ENCODE results near the gene AGBL1.

AGBL1 gene

DNA sequence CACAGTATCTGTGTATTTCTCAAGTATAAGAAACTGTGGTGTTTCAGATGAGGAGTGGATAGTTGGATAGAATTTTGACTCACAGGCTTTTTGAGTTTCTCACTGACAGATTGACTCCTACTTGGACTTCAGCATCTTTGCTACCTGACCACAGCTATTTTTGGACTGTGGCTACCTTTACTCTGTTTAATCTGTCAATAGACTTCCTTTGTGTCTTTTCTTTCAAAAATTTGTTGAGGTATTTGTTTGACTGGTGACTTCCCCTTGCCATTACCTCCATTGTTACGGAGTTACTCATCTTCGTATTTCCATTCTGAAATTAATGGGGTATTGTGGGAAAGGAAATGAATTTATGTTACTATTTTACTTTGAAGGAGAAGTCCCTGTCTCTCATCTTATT, 123.8 kb downstream of the AGBL1 start:
- TF ChIP-seq, protein P1, sequence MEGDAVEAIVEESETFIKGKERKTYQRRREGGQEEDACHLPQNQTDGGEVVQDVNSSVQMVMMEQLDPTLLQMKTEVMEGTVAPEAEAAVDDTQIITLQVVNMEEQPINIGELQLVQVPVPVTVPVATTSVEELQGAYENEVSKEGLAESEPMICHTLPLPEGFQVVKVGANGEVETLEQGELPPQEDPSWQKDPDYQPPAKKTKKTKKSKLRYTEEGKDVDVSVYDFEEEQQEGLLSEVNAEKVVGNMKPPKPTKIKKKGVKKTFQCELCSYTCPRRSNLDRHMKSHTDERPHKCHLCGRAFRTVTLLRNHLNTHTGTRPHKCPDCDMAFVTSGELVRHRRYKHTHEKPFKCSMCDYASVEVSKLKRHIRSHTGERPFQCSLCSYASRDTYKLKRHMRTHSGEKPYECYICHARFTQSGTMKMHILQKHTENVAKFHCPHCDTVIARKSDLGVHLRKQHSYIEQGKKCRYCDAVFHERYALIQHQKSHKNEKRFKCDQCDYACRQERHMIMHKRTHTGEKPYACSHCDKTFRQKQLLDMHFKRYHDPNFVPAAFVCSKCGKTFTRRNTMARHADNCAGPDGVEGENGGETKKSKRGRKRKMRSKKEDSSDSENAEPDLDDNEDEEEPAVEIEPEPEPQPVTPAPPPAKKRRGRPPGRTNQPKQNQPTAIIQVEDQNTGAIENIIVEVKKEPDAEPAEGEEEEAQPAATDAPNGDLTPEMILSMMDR (IDR thresholded peaks at IDR 0.05; ENCODE audit: insufficient read depth, low read length, missing control alignments), result no peak
- CTCF ChIA-PET, result no interaction called here
- POLR2A ChIA-PET, result no interaction called here

DNA sequence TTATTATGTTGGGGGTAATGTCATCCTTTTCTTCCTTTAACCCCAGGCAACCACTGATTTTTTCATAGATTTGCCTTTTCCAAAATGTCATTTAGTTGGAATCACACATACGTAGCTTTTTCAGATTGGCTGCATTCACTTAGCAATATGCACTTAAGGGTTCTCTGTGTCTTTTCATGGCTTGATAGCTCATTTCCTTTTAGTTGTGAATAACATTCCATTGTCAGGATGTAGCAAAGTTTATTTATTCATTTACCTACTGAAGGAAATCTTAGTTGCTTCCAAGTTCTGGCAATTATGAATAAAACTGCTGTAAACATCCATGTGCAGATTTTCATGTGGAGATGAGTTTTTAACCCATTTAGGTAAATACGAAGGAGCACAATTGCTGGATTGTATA, 125.4 kb downstream of the AGBL1 start:
- no peak overlapping the region for H3K4me3 ChIP-seq (ENCODE audit: low read depth, low read length)
- TF ChIP-seq, protein P1 (IDR thresholded peaks at IDR 0.05; ENCODE audit: insufficient read depth, low read length, missing control alignments), result no peak
- DNase-seq (ENCODE audit: low read depth, low spot score), result no peak
- POLR2A ChIA-PET, result no interaction called here
- CTCF ChIA-PET, result no interaction called here

More for the DNA sequence above, 123.8 kb downstream of the AGBL1 start:
- H3K4me3 ChIP-seq (ENCODE audit: low read depth, low read length), result no peak overlapping the region
- no peak for DNase-seq (ENCODE audit: low read depth, low spot score)

DNA sequence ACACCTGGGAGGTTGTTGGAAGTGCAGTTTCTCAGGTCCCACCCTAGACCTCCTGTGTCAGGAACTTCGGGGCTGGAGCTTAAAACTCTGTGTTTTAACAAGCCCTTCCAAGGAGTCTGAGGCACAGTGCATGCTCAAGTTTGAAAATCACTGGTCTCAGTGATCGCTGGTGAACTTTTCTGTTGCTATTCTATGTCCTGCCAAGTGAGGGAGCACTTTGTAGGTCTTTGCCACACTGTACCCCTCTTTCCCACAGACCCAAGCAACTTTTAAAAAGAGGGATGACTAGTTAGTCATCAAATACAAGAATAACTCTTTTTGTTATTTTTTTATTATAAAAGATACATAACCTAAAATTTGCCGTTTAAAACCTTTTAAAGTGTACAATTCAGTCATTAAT, 133.7 kb downstream of the AGBL1 start:
- POLR2A ChIA-PET, result no interaction called here
- no peak overlapping the region for H3K4me3 ChIP-seq (ENCODE audit: low read depth, low read length)
- TF ChIP-seq, protein P1 (IDR thresholded peaks at IDR 0.05; ENCODE audit: insufficient read depth, low read length, missing control alignments), result no peak
- DNase-seq (ENCODE audit: low read depth, low spot score), result no peak
- CTCF ChIA-PET, result no interaction called here

DNA sequence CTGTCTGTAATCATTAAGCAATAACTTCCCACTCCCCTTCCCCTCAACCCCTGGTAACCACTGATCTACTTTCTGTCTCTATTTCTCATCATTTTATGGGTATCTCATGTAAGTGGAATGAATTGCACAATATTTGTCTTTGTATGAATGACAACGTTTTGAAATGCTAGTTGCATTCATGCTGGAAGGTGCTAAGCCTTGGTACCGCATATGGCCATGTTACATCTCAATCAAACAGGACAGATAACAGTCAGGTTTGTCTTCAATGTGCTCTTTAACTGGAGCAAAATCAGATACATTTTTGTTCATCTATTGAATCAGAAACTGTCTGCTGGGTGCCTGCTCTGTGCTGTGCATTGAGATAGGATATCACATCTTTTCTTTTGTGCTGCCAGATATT, 134.2 kb downstream of the AGBL1 start:
- no peak for DNase-seq (ENCODE audit: low read depth, low spot score)
- ChIA-PET POLR2A (no interaction called here), CTCF (no interaction called here)
- TF ChIP-seq, protein P1 (IDR thresholded peaks at IDR 0.05; ENCODE audit: insufficient read depth, low read length, missing control alignments), result no peak
- no peak overlapping the region for H3K4me3 ChIP-seq (ENCODE audit: low read depth, low read length)

DNA sequence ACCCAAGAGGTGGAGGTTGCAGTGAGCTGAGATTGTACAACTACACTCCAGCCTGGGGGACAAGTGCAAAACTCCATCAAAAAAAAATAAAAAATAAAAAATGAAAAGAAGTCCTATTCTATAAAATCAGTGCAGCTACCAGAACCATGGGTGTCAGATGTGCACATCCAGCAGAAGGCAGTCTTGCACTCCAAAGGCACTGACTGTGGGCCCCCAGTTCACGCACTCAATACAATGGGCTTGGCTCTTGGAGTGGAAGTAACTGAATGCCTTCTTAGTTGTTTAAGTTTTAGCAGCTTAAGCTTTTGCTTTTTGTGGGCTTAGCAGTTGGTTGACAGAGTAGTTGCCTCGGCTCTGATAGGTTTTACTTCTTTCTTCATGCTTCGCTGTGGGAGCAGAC, 141.4 kb downstream of the AGBL1 start:
- ChIA-PET CTCF (no interaction called here), POLR2A (no interaction called here)
- DNase-seq (ENCODE audit: low read depth, low spot score), result no peak
- TF ChIP-seq, protein P1 (IDR thresholded peaks at IDR 0.05; ENCODE audit: insufficient read depth, low read length, missing control alignments), result no peak
- no peak overlapping the region for H3K4me3 ChIP-seq (ENCODE audit: low read depth, low read length)

DNA sequence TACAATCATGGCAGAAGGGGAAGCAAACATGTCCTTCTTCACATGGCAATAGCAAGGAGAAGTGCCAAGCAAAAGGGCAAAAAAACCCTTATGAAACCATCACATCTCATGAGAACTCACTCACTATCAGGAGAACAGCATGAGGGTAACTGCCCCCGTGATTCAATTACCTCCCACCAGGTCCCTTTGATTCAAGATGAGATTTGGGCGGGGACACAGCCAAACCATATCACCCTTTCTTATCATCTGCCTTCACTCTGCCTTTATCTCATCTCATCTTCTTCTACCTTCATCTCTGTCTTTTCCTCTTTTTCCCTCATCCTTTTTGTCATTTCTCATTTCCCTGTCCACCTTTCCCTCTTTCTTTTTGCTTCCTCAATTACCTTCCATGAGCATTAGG, 149.6 kb downstream of the AGBL1 start:
- TF ChIP-seq, protein P1 (IDR thresholded peaks at IDR 0.05; ENCODE audit: insufficient read depth, low read length, missing control alignments), result no peak
- ChIA-PET CTCF (no interaction called here), POLR2A (no interaction called here)
- no peak for DNase-seq (ENCODE audit: low read depth, low spot score)
- no peak overlapping the region for H3K4me3 ChIP-seq (ENCODE audit: low read depth, low read length)
